HUDEP-2 (cell line): ENCODE data around the gene TEAD1.

Experiments used
- DNase-seq, 76 experiments: peaks; one replicate each; lab custom pipeline; 2025; ENCODE audit not compliant: unreplicated experiment in 76 of 76; lab: John Stamatoyannopoulos, UW

The TEAD1 gene

DNA sequence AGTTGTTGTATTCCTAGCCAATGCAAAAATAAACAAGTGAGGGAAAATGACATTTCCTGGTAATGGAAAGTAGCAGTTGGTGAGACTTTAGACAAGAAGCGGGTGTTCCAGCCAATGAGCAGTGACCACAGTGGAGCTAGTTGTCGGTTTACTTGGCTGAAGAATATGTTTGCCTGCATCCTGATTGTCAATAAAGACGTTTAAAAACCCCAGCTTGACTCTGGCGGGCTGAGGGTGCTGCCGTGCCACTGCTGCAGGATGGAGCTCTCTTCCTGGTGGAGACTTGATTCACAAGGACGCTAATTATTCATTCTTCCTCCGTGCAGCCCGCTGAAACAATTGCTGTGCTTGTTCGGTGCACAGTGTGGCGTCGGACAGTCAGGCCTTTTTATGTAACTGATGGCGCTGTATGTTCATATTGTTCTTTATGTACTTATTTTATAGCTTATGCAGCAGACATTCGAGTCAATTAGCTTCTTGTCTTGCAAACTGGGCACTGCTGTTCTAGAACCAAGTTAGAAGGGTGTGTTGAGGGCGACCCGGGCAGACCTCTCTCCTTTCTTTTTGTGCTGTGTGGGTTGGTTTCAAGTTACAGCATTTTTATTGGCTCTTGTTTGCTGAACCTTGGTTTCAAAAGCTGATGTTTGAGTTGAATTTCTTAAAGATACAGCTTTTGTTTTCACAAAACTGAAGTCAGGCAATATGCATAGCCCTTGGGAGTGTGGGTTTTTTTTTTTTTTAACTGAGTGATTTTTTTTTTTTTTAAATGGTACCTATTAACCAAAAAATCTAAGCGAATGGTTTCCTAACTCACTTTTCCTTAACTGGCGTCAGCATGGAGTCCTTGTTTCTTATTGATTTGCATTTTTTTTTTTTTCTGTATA lies 153.9 kb downstream of the TEAD1 start:
- DNase-seq: peak in 27 of 76 experiments; percentile 12 to 68 (median 30)

DNA sequence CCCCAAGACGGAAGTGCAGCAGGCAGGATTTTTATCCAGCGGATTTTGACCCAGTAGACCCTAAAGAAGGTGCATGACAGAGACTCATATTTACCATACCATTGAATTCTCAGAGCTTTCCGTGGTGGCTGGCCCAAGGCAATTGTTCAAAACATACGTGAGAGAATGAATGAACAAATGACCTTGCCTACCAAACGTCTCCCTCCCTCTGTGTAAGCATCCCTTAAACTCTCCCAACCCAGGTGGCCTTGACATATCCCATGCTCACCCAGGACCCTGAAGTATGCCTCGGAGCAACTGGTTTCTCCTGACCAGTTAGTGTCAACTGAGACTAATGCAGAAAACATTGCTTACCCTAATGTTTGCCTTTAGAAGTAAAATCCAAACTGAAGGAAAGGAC lies 154.9 kb downstream of the TEAD1 start:
- DNase-seq: no peak

DNA sequence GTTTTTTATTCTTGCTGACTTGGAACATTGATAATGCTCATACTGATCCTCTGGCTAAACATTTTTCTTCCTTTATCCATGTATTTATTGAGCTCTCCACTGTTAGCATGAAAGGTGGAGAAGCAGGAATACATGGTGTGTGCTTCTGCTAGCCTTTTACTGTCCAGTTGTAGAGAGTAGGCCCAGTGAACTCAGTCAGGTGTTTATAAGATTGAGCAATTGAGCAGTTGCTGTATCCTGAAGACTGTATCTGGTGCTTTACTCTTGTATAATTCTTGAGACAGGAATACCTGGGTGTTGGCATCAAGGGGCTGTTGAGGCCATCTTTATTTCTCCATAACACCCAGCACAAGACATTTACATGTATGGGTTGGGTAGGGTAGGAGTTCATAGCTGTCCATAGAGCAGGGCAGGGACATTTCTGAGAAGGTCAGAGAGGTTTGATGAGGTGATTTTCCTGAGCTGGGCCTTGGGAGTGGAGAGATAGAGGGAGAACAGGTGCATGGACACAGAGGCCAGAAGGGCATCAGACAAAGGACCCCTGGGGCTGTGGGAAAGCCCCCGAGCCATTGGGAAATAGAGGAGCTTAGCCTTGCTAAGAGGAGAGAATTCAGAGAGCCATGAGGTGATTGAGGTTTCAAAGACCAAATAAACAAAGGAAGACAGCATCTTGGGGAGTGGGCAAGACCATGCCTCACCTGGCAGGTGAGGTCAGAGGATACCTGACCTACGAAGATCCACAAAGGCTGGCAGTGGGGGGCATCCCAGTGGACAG lies 155.5 kb downstream of the TEAD1 start:
- no peak for DNase-seq

DNA sequence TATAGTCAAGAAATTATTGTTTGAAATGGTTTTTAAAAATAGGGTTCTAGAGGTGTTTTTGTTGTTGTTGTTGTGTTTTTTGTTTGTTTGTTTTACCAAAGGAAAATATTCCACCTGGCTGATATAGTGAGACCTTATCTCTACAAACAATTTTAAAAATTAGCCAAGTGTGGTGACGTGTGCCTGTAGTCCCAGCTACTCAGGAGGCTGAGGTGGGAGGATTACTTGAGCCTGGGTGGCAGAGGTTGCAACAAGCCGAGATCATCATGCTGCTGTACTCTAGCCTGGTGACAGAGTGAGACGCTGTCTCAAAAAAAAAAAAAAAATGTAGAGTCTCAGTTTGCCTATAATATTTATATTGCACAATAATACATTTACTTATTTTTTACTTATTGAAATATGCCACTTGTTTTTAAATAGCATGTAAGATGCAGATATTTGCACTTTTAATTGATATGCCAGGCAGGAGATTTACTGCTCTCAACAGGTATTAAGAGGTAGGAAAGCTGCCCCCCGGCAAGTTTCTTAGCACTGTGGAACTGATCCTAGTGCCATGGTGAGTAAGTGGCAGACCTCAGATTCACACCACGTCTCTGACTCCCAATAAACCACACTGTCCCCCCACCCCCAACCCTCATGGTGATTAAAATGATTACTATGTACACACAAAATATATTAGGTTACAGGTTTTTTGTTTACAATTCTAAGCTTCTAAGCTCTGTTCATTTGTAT lies 157.4 kb downstream of the TEAD1 start:
- no peak for DNase-seq

DNA sequence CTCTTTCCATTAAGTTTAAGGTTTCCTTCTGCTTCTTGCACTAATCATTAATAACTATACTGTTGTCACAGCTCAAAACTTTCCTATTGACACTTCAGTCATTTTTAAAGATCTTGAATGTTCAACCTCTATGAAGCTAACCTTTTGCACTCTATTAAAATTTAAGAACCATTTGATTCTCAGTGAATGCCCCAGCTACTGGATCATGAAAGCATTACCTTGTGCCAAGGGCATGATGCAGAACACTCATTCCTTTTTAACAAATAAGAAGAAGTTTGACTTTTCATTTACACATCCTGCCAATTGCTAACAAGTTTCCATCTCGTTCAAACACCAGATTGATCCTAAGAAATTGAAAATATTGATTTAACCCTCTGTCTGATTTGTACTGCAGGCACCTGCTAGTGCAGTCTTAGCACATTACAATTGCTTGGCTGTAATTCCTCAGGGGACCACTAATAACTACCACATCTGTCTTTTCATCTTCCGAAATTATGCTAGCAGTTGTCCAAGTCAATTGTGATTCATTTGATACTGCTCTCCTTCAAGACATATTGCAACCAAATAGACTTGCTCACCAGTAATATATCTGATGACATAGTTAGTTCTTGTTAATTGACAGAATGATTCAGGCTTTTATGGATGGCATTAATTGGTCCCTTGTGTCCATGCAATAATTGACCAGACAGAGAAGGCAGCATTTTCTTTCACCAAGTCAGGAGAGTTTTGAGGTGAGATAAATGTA lies 158.4 kb downstream of the TEAD1 start:
- no peak for DNase-seq

DNA sequence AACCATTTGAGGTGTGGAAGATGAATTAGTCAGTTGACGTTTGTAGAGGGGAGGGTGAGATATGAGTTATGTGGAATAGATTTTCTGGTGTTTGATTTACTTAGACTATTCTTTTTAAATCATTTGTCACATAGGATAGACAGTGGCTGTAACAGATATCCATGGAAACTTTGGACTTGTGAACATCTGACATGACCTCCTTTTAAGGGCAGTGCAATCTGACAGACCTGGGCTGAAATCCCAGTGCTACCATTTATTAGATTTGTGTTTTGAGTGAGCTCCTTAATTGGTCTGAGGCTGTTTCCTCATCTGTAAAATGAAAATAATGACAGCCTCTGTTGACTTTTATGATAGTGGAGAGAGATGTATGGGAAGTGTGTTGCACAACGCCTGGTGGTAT lies 159.9 kb downstream of the TEAD1 start:
- no peak for DNase-seq

DNA sequence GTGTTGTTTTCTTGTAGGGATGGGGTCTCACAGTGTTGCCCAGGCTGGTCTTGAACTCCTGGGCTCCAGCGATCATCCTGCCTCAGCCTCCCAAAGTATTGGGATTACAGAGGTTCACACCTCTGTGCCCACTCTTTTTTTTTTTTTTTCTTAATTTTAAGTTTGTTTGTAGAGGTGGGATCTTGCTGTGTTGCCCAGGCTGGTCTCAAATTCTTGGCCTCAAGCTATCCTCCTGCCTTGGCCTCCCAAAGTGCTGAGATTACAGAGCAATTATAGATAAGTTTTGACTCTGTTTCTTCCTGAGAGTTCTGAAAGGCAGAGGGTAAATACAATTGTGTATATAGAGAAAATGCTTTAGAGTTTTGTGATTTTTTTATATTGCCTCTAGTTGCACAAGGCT lies 160.4 kb downstream of the TEAD1 start:
- no peak for DNase-seq

DNA sequence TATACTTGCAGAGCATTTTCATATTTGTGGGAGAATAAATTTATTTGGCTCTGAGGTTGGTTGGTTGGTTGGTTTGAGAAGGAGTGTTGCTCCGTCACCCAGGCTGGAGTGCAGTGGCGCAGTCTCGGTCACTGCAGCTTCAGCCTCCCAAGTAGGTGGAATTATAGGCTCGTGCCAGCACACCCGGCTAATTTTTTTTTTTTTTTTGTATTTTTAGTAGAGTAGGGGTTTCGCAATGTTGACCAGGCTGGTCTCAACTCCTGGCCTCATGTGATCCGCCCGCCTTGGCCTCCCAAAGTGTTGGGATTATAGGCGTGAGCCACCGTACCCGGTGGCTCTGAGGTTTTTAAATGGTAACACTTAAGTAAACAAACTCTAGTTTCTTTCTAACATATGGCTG lies 161.1 kb downstream of the TEAD1 start:
- no peak for DNase-seq

DNA sequence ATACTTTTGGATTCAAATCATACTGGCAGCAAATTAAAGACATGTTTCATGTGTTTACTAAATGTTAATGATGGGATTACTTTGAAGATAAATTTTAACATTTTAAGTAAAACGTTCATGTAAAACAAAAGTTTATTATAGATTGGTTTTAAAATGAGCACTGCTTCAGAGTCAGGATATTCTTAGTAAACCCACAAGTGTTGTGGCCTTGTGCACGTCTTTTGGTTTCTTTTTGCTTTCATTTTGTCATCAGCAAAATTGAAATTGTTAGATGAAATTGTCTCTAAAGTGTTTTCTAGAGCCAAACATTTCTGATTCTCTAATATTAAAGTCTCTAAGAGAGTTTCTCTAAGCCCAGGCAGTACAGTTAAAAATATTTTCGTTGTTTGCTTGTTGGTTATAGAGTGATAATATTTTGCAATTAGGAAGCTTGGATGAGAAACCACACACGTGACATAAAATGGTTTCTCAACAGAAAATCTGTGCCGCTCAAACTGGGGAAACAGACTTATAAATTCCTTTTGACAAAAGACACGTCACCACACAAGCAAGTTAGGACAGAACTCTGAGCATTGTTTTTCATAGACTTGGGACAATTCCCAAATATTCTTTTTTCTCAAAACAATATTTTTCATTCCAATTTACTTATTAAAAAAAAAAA lies 164.4 kb downstream of the TEAD1 start:
- DNase-seq: no peak

DNA sequence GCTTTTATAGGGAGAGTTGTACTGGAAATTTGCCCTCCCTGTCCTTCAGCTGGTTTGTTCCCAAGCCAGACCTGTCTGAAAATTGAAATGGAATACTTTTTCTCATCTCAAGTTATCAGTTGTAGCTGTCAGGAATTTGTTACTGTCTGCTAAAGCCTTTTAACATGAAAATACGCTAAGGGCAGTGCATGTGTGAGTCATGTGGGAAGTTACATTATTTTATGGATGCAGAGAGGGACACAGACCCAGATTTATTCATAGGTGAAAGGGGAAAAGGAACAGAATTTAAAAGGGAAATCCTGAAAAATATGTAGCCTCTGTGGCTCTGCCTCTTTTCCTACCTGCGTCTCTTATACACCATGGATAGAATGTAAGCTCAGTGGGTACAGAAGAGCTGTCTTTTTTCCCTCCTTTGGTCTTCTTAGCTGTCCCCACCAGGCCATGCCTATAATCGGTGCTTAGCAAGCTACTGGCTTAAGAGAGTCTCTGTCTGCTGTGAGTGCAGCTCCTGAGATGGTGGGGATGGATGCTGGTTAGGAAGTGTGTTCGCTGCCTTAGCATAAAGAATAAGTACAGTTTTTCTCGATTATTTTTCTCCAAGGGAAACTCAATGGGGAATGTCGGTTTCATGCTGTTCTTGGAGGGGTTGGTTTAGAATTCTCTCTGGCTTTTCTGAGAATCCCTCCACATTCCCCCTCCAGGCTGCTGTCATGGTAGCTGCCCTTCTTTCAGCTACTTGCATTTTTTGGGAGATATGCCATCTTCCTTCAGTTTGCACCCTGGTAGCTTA lies 166.8 kb downstream of the TEAD1 start:
- no peak for DNase-seq

DNA sequence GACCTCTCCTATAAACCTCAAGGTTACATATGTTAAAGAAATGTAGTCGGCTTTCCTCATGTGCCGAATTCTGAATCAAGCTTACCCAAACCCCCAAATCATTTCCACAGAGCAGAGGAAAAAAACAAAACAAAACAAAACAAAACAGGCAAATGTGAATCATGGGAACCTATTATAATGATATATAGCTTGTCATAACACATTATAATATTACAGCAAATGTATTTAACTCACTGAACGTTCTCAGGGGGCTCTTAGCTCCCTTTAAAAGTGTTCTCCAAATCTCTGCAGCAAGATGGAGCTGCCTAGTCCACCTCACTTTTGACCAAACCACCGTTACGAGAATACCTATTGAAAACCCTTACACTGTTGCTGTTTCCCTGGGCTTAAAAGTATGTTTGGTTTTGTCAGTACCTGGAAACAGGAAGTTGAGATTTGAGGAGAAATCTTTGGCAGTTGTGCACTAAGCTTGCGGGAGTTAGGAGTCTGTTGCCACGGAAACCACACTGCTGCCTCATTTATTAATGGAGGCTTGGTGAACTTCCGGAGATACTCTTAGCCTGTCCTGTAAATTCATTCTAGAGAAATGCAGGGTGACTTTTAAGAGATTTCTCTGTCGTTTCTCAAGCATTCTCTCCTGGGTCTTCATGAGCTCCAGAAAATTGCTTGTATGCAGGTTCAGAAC lies 167.9 kb downstream of the TEAD1 start:
- DNase-seq: peak in 11 of 76 experiments; percentile 9 to 43 (median 23)

DNA sequence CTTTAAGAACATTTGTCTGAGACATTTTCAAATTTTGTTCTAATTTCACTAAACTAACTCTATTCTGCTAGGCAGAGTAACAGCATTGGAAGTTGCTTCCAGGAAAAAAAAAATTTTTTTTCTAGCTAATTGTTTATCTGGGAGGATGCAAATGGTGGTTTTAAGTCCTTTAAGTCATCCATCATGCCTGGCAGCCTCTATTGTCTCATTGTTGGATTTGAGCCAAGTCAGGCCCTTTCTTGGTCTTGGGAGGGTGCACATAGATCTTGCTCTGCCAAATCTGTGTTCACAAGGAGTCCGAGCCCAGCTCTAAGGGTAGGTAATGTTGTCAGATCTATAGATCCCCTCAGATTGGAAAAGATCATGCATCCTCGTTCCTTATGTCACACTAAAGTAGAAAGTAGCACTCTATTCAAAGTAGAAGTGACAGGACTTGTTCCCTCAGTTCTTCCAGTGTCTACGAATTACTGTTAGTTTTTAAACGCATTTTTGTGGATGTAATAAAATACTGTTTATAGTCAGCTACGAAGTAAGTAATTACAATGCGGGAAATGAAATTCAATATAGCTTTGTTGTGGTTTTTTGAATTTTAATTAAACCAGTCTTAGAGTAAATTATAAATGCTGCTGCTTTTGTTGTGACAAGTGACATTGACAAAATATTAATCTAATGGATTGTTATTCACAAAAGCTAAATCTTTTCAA lies 168.9 kb downstream of the TEAD1 start:
- DNase-seq: peak in 73 of 76 experiments; percentile 20 to 93 (median 69)

DNA sequence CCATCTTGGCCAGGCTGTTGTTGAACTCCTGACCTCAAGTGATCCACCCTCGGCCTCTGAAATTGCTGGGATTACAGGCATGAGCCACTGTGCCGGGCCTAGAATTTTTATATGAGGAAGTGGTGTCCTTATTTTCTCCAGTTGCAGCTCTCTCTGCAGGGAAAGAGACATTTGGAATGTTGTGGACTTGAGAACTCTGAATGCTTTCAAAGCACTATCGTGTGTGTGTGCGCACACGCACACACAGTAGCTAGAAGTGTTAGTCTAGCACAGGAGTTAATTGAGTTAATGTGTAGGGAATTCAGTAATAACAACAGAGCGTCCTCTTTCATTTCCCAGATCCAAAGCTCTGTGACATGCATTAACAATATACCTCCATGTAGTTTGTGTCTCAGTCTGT lies 170.9 kb downstream of the TEAD1 start:
- DNase-seq: no peak

DNA sequence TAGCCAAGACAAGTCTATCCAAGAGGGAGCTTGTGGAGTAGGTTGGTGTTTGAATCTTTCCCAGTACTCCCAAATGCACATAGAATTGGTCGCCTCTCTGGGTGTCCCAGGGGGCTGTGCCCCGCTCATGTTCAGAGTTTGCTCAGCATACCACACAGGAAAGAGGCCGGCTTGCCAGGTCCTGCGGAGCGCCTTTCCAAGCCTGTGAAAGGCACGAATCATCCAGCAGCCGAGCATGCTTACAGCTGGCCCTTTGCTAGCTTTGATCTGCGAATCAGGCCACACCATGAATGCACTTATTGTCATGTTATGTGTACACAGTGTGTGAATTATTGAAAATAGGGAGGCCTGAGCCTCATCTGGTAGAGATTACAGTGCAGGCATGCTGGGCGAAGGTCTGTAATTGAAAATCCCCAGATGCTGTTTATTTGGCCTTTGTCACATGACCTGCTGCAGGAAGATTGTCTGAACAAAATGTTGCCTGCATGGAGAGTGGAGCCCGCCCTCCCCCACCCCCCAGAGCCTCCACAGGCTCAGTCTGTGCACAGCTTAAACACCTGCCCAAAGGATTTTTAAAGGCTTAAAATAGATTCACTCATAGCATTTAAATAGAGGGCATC lies 171.6 kb downstream of the TEAD1 start:
- no peak for DNase-seq

DNA sequence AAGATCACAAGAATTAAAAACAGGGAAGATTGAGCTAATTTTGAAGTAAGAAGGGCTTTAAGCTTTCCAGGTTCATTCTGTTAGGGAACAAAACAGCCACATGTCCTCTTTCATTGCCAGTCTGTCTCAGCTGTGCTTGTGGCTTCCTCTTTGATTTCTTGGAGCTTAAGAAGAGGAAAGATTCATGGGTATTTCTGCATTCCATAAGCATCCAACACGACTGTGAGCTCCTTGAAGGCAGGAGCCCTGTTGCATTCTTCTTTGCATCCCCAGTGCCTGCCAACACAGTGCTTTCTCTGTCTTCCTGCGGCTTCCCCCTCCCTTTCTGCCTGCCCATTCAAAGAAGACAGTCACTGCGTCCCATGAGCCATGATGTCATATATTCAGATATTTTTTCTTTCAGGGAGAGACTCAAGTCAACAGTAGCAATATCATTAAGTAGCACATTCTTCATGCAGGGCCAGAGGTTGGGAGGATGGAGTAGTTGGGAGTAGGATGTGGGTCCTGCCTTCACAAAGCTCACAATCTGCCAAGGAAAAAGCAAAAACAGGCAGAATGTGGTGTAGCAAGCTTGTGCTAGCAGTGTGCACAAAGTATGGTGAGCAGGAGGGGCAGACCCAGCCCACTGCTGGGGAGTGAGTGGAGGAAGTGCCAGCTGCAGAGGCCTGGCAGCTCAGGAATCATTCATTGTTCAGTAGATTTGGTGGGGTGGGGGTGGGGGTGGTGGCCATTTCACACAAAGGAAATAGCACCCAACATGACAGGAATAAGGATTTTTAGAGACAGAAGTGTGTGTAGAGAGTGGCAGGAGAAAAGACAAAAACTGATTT lies 172.8 kb downstream of the TEAD1 start:
- no peak for DNase-seq

DNA sequence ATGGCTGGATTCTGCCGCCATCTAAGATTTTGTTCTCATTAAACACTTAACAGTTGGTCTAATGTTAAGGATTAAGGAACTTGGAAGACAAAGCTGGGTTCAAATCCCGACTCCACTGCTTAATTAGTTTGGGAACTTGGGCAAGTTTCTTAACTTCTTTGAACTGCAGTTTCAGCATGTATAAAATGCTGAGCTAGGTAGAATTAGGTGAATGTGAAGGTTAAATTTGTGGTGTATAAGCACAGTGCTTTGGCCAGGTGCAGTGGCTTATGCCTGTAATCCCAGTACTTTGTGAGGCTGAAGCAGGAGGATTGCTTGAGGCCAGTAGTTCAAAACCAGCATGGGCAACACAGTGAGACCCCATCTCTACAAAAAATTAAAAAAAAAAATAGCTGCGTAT lies 174.2 kb downstream of the TEAD1 start:
- no peak for DNase-seq

DNA sequence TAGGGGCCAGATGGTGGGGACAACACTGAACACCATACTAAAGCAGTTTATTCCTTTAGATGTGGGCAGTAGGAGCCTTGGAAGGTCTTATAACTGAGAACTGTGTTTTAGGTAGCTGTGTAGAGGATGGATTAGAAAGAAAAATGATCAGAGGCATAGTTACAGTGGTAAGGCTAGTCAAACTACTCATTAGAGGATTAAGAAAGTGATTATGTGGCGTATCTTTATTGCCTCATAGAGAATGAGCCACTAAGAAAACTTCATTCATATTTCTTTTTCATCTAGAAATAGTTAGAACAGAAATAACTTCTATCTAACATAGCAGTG lies 179.1 kb downstream of the TEAD1 start:
- DNase-seq: no peak
